NT2/D1 (cell line): ENCODE measurements around the gene SH3PXD2A.

Experiments
- DNase-seq: peaks from one replicate; pipeline ENCODE4 v3.0.0-alpha.2; 2011; ENCODE audit warnings: low read depth, low spot score
- H3K27me3 ChIP-seq: 2 replicates; pipeline ENCODE4 v1.6.0; 2011; ENCODE audit warnings: mild to moderate bottlenecking; ENCODE audit not compliant: insufficient read length, insufficient read depth
- H3K36me3 ChIP-seq: 2 replicates; pipeline ENCODE4 v1.6.1; 2011; ENCODE audit warnings: mild to moderate bottlenecking, low read length, mixed read lengths; ENCODE audit not compliant: insufficient read depth, insufficient read length
- H3K4me1 ChIP-seq: 2 replicates; pipeline ENCODE4 v1.5.1; 2011; ENCODE audit not compliant: insufficient read depth, insufficient read length
- H3K4me3 ChIP-seq: 2 replicates; pipeline ENCODE4 v1.5.1; 2011; ENCODE audit warnings: low read depth; ENCODE audit not compliant: insufficient read length
- H3K9ac ChIP-seq: 2 replicates; pipeline ENCODE4 v1.6.0; 2011; ENCODE audit warnings: low read depth; ENCODE audit not compliant: insufficient read length
- H3K9me3 ChIP-seq: 2 replicates; pipeline ENCODE4 v1.5.1; 2011; ENCODE audit warnings: mild to moderate bottlenecking, low read length; ENCODE audit not compliant: insufficient read depth
- SUZ12 ChIP-seq: IDR thresholded peaks from 2 replicates; pipeline ENCODE4 v1.6.1; 2011; ENCODE audit not compliant: insufficient read length, insufficient read depth; ENCODE audit errors: extremely low read depth
- YY1 ChIP-seq: IDR thresholded peaks from 2 replicates; pipeline ENCODE4 v1.6.1; 2011; ENCODE audit not compliant: insufficient read length, insufficient read depth
- ZNF274 ChIP-seq: IDR thresholded peaks from 2 replicates; pipeline ENCODE4 v1.6.1; 2011; ENCODE audit warnings: mild to moderate bottlenecking, low read depth, low read length

SH3PXD2A gene

DNA sequence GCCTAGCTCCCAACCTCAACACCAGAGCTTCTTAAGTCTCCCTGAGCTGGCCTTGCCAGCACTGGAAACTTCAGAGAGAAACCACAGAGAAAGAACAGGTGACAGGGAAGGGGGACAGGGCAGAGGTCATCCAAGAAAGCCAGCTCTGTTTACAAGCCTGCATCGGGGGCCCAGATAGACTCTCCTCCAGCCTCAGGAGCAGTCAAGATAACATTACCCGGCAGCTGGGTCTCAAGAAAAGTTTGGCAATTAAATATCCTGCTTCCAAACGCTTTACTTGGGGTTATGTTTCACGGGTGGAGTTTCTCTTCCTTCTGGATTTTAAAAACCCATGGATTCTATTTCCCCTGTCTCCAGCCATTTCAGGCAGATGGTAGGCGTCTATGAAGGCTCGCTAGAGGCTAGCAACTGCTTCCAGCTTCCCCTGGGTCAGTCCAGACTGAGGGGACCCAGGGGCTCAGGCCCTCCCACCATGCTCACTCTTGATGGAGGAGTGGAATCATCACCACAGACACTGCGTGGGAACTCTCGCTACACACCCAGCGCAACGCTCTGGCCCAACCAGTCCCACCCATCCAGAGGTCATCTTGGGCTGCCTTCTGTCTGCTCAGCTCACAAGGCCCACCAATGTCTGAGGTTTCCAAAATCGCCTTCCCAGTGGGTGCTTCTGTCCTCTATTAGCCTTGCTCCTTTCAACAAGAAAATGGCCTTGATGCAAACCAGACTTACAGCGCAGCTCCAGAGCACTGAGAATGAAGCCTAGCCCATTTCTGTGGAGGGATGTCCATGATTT lies 48.8 kb downstream of the SH3PXD2A start:
- no peak overlapping the region for H3K4me3 ChIP-seq
- H3K9me3 ChIP-seq, result no peaks in the 10 kb centered on the region
- H3K9ac ChIP-seq, result no peak overlapping the region
- TF ChIP-seq YY1 (no peak), ZNF274 (no peak), SUZ12 (no peak)
- no peak for DNase-seq
- peaks cover 7% of the 10 kb centered on the region for H3K4me1 ChIP-seq
- no peaks in the 10 kb centered on the region for H3K27me3 ChIP-seq
- H3K36me3 ChIP-seq, result peaks cover 3% of the 10 kb centered on the region

DNA sequence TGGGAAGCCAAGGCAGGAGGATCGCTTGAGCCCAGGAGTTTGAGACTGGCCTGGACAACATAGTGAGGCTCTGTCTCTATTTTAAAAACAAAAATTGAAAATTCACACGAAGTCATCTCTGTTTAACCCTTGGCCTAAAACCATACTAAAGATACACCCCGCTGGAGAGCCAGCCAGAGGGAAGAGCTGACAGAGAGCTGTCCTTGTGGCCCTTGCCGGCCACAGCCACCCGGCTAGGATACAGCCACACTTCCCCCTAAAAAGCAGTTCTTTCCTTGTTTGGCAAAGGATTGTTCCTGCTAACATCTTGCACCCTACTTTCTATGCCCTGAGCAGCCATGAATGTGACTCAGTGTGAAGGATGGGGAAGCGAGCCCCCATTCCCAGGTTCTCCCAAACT lies 49.6 kb downstream of the SH3PXD2A start:
- peaks cover 7% of the 10 kb centered on the region for H3K4me1 ChIP-seq
- TF ChIP-seq ZNF274, result no peak
- TF ChIP-seq YY1, result no peak
- no peak for TF ChIP-seq SUZ12

DNA sequence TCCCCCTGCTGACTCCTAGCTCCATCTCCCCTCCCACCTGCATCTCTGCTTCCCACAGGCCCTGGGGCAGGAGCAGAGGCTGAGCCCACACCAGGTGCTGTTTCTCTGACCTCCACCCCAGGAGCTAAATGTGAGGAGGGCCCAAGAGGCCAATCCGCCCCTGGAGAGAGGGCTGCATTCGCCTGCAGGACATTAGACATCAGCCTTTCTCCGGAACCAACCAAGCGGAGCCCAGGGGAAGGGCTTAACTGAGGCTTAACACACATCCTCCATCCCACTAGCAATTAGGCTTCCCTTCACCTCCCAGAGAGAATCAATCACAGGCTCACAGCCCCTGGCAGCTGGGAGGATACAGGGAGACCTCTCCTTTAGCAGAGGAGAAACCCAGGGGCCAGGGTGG lies 50.5 kb downstream of the SH3PXD2A start:
- Histone ChIP-seq H3K9ac (no peak overlapping the region), H3K4me3 (no peak overlapping the region), H3K9me3 (no peaks in the 10 kb centered on the region), H3K36me3 (no peaks in the 10 kb centered on the region), H3K27me3 (no peaks in the 10 kb centered on the region), H3K4me1 (peaks cover 7% of the 10 kb centered on the region)
- peak; percentile 27 for DNase-seq
- TF ChIP-seq SUZ12 (no peak), ZNF274 (no peak), YY1 (no peak)

More for the DNA sequence above, 49.6 kb downstream of the SH3PXD2A start:
- no peaks in the 10 kb centered on the region for H3K9me3 ChIP-seq
- no peak overlapping the region for H3K9ac ChIP-seq
- H3K36me3 ChIP-seq, result peaks cover 3% of the 10 kb centered on the region
- no peaks in the 10 kb centered on the region for H3K27me3 ChIP-seq
- H3K4me3 ChIP-seq, result no peak overlapping the region
- no peak for DNase-seq

DNA sequence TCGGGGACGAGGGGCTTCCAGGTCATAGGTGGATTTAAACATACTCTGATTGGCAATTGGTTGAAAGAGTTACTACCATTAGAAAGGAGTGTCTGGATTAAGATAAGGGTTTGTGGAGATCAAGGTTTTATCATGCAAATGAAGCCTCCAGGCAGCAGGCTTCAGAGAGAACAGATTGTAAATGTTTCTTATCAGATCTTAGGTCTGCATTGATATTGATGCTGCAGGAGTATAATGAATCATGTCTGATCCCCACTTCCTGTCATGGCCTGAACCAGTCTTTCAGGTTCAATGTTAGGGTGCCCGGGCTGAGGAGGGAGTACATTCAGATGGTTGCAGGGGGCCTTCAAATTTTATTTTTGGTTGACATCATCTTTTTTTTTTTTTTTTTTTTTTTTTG lies 51.4 kb downstream of the SH3PXD2A start:
- Histone ChIP-seq H3K4me1 (peaks cover 11% of the 10 kb centered on the region), H3K9me3 (no peaks in the 10 kb centered on the region), H3K9ac (no peak overlapping the region), H3K27me3 (no peaks in the 10 kb centered on the region), H3K36me3 (no peaks in the 10 kb centered on the region), H3K4me3 (no peak overlapping the region)
- no peak for TF ChIP-seq YY1
- TF ChIP-seq ZNF274, result no peak
- TF ChIP-seq SUZ12, result no peak
- no peak for DNase-seq

DNA sequence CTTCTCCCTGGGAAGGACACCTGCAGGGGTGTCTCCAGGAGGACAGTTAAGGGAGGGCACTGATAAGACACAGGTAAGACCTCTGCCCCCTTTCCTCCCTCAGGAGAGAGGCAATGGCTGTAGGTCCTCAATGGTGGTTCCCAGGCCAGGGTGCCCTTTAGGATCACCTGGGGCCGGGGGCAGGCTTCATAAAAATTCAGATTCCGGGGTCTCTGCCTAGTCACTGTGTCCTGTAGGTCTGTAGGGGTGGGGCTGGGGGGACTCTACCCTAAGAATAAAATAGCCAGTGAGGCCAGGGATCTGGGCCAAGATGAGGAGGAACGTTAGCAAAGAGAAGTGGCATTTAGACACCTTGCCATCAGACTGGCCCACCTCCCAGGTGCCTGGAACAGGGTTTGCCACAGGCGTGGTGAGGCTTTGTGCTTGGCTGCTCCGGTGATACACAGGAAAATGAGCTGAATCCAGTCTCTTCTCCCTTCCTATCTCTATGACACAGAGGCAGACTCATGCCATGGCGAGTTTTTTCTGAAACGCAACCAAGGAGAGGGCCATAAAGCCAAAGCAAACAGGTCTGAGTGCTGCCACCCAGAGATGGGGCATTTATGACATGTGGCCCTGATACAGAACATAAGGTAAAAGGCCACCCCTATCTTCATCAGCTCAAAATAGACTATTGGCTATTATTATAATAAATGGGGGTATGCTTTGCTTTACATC lies 52.6 kb downstream of the SH3PXD2A start:
- Histone ChIP-seq H3K9ac (no peak overlapping the region), H3K27me3 (no peaks in the 10 kb centered on the region), H3K9me3 (no peaks in the 10 kb centered on the region), H3K4me1 (peaks cover 11% of the 10 kb centered on the region), H3K4me3 (no peak overlapping the region), H3K36me3 (peaks cover 4% of the 10 kb centered on the region)
- no peak for DNase-seq
- no peak for TF ChIP-seq SUZ12
- TF ChIP-seq YY1, result no peak
- no peak for TF ChIP-seq ZNF274

DNA sequence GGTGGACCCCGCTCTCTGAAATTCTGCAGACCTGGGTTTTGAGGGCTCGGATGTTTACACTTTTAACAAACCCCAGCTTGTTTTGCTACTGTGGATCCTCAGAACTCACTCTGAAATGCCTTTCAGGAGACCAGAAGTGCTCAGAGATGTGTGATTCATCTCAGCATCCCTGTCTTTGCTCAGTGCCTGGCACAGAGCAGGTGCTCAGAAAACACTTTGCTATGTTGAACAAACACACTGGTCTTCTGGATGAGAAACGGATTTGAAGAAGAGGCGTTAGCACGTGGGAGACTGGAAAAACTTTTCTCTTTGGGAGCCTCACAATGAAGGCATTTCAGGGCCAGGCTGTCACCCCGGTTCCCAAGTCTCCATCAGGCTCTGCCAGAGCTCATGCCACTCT lies 53.3 kb downstream of the SH3PXD2A start:
- no peak for DNase-seq
- Histone ChIP-seq H3K4me1 (peaks cover 11% of the 10 kb centered on the region), H3K9ac (no peak overlapping the region), H3K9me3 (no peaks in the 10 kb centered on the region), H3K27me3 (no peaks in the 10 kb centered on the region), H3K4me3 (no peak overlapping the region), H3K36me3 (peaks cover 4% of the 10 kb centered on the region)
- TF ChIP-seq YY1, result no peak
- no peak for TF ChIP-seq ZNF274
- no peak for TF ChIP-seq SUZ12

DNA sequence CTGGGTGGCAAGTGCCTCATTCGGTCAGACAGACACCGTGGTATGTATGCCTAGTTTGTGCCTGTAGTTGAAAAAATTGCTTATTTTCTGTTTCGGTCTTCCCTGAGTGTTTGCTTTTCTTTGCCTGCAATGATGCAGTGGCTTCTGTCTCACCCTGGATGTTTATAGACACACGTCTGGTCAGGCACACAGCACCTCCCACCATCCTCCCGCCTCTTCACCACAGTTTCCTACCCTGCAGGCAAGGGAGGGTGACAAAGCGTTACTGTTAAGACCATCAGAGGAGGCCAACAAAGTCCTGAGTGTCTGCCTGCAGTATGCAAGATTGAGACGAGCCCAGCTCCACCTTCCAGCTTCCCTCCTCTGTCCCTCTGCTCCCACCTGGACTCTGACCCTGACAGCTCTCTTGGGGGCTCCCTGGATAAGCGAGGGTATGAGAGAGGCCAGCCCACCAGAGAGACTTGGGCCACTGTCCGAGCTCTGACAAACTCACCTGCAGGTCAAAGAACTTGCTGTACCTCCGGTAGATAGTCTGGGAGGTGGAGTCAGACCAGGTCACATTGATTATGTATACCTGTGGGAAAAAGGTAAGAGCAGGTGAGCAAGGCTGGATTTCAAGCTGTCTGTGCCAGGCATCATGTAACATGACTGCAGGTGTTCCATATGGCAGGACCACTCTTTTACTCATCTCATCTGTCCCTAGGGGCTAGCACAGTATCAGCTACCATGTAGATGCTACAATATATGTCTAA lies 54.4 kb downstream of the SH3PXD2A start:
- H3K36me3 ChIP-seq, result peaks cover 4% of the 10 kb centered on the region
- H3K4me3 ChIP-seq, result no peak overlapping the region
- DNase-seq, result no peak
- H3K9ac ChIP-seq, result no peak overlapping the region
- no peaks in the 10 kb centered on the region for H3K9me3 ChIP-seq
- TF ChIP-seq YY1, result no peak
- TF ChIP-seq SUZ12, result no peak
- TF ChIP-seq ZNF274, result no peak
- peaks cover 8% of the 10 kb centered on the region for H3K4me1 ChIP-seq
- no peaks in the 10 kb centered on the region for H3K27me3 ChIP-seq
